Stimulated activated CD8-positive, alpha-beta memory T cell treated with anti-CD3 and anti-CD28 coated beads, Interleukin-15, amount 100 ng/mL, for 24 hours (primary cell): ENCODE results near the gene ANKRD44.
"Not testable (repeated sequence)": the region's sequence is repeated elsewhere in the genome, so short reads cannot be mapped to it uniquely, and the experiment has no call there.

Experiments used
- DNase-seq: peaks from one replicate; pipeline ENCODE4 v3.0.0-alpha.2; 2020; ENCODE audit warnings: low read depth

Gene ANKRD44

DNA sequence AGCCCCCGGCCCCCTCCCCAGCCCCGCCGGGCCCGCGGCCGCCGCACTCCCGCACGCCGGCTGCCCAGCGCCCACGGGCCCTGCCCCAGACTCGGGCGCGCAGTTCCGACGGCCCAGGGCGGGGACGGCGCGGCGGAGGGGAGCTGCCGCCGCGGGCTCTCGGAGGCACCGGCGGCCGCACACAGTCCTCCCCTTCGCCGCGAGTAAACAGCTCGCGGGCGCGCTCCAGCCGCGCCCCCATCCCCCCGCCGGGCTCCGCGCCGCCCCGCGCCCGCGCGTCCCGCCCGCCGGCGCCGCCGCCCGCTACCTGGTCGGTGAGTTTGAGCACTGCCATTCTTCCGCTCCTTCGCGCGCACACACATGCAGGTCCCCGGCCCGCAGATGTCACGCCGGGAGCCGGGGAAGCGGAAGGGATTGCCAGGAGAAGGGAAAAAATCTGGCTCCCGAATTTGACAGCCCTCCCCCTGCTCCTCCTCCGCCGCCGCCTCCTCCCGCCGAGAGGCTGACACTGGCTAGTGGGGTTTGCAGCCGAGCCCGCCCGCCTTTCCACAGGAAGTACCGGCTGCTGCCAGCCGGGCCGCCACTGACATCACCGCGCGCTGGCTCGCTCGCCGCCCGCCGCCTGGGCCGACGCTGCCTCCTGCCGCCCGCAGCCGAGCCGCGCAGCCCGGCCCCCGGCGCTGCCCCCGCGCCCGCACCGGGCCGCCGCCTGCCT, at the start of gene ANKRD44:
Gene ANKRD44 (minus strand): TSS at position 510 of the 715 bp plus-strand sequence. CDS start 176 bp downstream, at position 334.
- DNase-seq: peak; percentile 61

GRCh38 chr2:197359859-197360258, 49.3 kb upstream of the ANKRD44 start:
- DNase-seq: no peak

DNA sequence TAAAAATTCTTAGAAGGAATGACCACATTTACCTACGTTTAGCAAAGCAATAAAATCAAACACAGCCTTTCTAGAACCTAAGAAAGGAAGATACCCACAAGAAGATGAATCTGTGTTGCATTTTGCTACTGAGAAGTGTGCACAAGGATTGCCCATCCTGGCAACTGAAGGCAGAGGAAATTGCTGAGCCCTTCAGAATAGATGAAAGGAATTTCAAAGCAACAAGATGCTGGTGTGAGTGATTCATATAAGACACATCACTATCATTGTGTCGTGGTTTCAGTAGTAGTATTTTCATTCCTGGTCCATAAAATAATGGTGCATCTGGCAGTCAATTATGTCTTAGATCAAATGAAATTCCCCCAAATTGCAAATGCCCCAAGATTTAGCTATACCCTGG, 48.4 kb upstream of the ANKRD44 start:
- no peak for DNase-seq

- no peak for DNase-seq
Observed at GRCh38 chr2:197357986-197358385, 47.4 kb upstream of the ANKRD44 start.

- DNase-seq: no peak
Observed at GRCh38 chr2:197356136-197356535, 45.6 kb upstream of the ANKRD44 start.

DNA sequence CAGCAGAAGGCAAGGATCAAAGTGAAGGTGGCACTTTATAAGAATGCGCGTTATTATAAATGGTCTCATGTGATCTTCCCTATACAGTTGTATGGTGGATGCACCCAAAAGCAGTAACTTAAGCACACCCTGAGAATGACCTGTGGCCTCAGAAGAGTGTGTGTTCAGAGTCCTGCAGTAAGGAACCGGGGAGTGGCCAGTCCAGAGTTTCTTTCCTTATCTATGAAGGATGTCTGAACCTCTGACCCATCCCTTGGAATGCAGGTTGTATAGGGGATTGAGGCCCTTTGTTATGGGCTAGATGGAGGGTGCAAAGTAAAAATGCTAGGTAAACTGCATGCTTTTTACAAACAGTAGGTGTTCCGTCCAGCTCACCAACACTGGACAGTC, 43.6 kb upstream of the ANKRD44 start:
- DNase-seq: no peak

GRCh38 chr2:197353393-197354168, 43.0 kb upstream of the ANKRD44 start:
- no peak for DNase-seq

DNA sequence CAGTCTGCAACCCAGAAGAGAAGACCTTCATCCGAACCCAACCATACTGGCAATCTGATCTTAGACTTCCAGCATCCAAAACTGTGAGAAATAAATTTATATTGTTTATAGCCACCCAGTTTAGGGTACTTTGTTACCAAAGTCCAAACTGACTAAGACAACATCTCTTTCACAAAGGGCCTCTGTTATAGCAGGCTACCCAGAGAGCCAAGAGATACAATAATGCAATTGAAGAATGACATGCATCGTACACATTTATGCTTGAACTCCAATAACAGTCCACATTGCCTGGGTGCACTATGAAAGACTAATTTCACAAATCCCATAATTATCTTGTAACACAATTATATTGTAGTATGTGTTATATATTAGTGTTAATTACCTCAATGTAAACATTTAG, 39.1 kb upstream of the ANKRD44 start:
- DNase-seq: no peak

DNA sequence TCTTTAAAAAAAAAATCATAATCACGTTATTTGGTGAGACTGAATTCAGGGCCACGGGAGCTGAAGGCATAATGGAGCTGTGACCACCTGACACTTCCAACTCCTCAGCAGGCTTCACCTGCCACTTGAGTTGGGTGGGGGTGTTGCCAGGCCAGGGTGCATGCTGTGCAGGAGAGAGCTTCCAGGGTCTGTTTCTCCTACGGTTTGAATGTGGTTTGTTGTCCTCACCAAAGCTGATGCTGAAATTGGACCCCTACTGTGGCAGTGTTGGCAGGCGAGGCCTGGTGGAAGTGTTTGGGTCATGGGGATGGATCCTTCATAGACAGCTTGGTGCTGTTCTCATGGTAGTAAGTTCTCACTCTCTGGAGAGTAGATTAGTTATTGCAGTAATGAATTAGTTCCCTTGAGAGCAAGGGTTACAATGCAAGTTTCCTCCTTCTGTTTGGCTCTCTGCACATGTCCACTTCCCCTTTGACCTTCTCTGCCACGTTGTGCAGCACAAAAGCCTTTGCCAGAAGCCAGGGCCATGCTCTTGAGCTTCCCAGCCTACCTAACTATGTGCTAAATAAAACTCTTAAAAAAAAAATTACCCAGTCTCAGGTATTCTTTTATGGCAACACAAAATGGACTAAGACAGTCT, 38.3 kb upstream of the ANKRD44 start:
- DNase-seq: no peak

DNA sequence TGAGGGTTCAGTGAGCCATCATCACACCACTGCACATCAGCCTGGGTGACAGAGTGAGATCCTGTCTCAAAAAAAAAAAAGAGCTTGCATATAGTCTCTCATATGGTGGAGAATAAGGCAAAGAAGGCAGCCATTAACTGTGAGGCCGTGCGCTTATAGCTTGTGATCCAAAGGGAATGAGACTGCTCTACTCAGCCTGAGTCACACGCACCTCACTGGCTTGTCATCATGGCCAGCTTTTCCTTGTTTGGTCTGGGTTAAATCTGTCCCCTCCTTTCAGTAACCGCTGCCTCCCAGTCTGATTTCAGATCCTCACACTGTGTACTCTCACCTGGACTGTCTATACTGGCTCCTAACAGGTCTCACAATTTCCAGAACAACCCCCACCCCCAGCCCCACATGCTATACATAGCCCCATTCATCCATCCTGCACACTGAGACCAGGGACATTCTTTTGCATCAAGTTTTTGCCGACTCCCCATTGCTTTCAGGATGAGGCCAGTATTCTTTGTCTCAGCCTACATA, 35.3 kb upstream of the ANKRD44 start:
- no peak for DNase-seq

- DNase-seq: not testable (repeated sequence)
Observed at GRCh38 chr2:197343968-197344367, 33.4 kb upstream of the ANKRD44 start.

DNA sequence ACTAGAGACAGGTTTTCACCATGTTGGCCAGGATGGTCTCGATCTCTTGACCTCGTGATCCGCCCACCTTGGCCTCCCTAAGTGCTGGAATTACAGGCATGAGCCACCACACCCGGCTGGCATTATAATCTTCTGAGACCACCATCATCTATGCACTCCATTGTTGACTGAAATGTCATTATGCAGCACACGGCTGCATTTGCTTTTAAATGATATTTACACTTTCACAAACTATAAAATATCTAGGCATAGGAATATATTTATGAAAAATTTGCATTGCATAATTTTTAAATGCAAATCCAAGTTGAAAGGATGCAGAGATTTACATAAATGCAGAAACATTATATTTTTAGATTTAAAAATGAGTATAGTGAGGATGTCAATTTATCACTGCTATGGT, 30.0 kb upstream of the ANKRD44 start:
- DNase-seq: no peak

- no peak for DNase-seq
Observed at GRCh38 chr2:197339496-197340220, 29.1 kb upstream of the ANKRD44 start.

DNA sequence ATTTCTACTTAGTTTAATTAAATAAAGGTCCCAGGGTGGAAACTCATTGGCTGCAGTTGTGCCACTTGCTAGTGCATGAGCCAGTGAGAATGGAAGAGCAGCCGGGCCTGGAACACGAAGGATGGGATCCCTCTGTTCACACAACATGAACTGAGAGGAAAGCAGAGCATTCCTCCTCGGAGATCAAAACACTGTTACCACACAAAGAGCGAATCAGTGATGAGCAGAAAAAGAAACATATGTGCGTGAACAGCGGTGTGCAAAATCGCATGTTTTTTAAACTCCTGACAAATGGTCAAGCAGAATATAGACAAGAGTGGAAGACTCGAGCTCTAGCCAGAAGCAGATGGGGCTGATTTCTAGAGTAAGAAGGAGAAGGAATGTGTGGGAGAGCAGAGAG, 28.4 kb upstream of the ANKRD44 start:
- no peak for DNase-seq

GRCh38 chr2:197332641-197333040, 22.1 kb upstream of the ANKRD44 start:
- no peak for DNase-seq

DNA sequence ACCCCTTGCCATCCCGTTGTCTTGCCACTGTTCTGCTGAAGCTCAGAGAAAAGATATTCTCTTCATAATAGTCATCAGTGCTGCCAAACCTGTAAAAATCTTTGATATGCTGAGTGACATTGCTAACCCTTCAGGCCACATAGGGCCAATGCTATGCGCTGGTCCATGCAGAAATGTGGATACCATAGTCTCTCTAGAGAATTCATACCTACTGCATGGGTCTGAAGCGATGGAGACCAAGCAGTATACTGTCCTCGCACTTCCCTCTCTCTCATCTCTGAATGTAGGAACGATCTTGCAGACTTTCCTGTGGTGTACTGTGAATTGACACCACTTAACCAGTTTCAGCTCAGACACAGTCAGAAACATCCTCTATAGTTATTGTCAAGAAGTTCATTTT, 17.9 kb upstream of the ANKRD44 start:
- DNase-seq: no peak

GRCh38 chr2:197327472-197328098, 17.0 kb upstream of the ANKRD44 start:
- no peak for DNase-seq

- DNase-seq: no peak
Observed at GRCh38 chr2:197327073-197327471, 16.5 kb upstream of the ANKRD44 start.

GRCh38 chr2:197324801-197325200, 14.2 kb upstream of the ANKRD44 start:
- DNase-seq: no peak

DNA sequence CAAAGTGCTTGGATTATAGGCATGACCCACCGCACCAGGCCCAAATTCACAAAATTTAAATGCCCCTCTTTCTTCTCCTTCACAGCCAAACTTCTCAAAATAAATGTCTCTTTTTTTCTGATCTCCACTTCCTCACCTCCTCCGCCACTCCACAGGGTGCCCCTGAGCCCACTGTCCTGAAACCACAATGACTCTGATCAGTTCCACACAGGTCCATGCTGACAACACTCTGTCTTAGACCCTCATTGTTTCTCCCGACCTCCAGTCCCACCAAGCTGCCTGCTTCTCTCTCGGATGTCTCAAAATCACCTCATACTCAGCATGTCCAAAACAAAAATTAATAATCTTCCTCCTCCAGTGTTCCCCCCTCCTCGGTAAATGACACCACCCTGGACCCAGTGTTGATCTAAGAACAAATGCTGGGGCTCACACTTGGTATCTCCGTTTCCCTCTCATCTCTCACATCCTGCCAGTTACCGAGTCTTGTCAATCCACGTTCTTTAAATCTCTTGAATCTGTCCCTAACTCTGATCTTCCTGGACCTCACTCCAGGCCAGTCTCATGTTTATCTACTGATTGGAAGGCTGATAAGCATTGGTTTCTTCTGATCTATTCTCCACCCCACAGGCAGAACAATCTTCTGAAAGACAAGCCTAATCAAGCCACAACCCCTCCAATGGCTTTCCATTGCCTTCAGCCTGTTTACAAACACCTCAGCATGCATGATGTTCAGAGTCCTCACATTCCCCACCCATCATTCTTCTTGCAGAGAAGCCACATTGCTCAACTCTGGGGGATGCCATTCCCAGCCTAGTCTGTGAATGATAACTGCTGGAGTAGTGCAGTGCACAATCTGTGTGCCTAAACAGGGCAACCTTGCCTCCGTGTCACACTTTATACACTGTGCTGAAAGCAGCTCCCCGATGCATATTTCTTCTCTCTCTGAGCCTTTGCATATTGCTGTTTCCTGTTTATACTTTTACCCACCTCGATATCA, 12.4 kb upstream of the ANKRD44 start:
- DNase-seq: no peak
